CD4-positive, alpha-beta T cell (primary cell): ENCODE data around the gene SUGP2. TPM values are rescaled to one million over a fixed set of nuclear protein-coding genes. Genes with fewer than 3 reads are reported as not detected.

ENCODE experiments used
- ATAC-seq: fragments of 200-7000 bp; cut with Tn5 transposase; one replicate; pipeline ENCODE4 v1.10.0; 2022; ENCODE audit warnings: mild to moderate bottlenecking; ENCODE audit not compliant: poor library complexity
- CTCF ChIA-PET: fragments of 350-600 bp; sonication (Branson Sonifier 250); formaldehyde crosslinking; loops from one replicate; lab custom pipeline; 2021; ENCODE audit warnings: antibody characterized with exemption, inconsistent platforms; lab: Charles Lee
- POLR2A ChIA-PET: fragments of 350-600 bp; sonication (Branson Sonifier 250); formaldehyde crosslinking; loops from one replicate; lab custom pipeline; 2021; ENCODE audit warnings: antibody characterized with exemption, inconsistent platforms; lab: Charles Lee
- DNase-seq, 14 experiments: peaks; one replicate each; pipeline ENCODE4 v3.0.0-alpha.2; 2013 to 2020; ENCODE audit warnings: mixed read lengths in 2 of 14
- H3K27ac ChIP-seq, 2 donors: one replicate each; pipeline versions ENCODE4 v1.5.1 to v1.7.0; 2013; ENCODE audit warnings: low read length in 2 of 2, low read depth in 1 of 2, mild to moderate bottlenecking in 1 of 2
- H3K27me3 ChIP-seq, 2 experiments: 1 replicate in 1 of 2; 2 replicates in 1 of 2; pipeline versions ENCODE4 v1.6.1 to v1.7.0; 2013; ENCODE audit warnings: low read length in 2 of 2, control low read depth in 1 of 2, mild to moderate bottlenecking in 1 of 2, moderate library complexity in 1 of 2; ENCODE audit not compliant: insufficient read depth in 2 of 2, control insufficient read depth in 1 of 2
- H3K36me3 ChIP-seq: one replicate; pipeline ENCODE4 v1.6.1; 2013; ENCODE audit warnings: low read length, control low read depth; ENCODE audit not compliant: insufficient read depth
- H3K4me1 ChIP-seq: one replicate; pipeline ENCODE4 v1.6.1; 2013; ENCODE audit warnings: low read length, control low read depth; ENCODE audit not compliant: insufficient read depth
- H3K4me3 ChIP-seq: one replicate; pipeline ENCODE4 v1.5.1; 2013; ENCODE audit warnings: mild to moderate bottlenecking, low read length, moderate library complexity
- H3K9me3 ChIP-seq, 2 experiments: 1 replicate in 1 of 2; 2 replicates in 1 of 2; pipeline versions ENCODE4 v1.6.1 to v1.7.0; 2013; ENCODE audit warnings: low read length in 2 of 2, mild to moderate bottlenecking in 2 of 2, control low read depth in 1 of 2, moderate library complexity in 1 of 2; ENCODE audit not compliant: control insufficient read depth in 1 of 2, insufficient read depth in 1 of 2
- H3K27ac Mint-ChIP-seq: one replicate; pipeline ENCODE4 v1.8.0; 2020; ENCODE audit warnings: mixed read lengths
- H3K27me3 Mint-ChIP-seq: one replicate; pipeline ENCODE4 v1.8.0; 2021; ENCODE audit warnings: mixed read lengths
- H3K36me3 Mint-ChIP-seq: one replicate; pipeline ENCODE4 v1.8.0; 2021; ENCODE audit warnings: low read depth, mixed read lengths
- H3K4me1 Mint-ChIP-seq: one replicate; pipeline ENCODE4 v1.8.0; 2021; ENCODE audit warnings: low read depth, mixed read lengths
- H3K4me3 Mint-ChIP-seq: one replicate; pipeline ENCODE4 v1.8.0; 2020; ENCODE audit warnings: mild to moderate bottlenecking, mixed read lengths
- H3K9me3 Mint-ChIP-seq: one replicate; pipeline ENCODE4 v1.8.0; 2020; ENCODE audit warnings: mixed read lengths
- CTCF ChIP-seq: fragments of 200-600 bp; IDR thresholded peaks from one replicate; pipeline ENCODE4 v1.8.0; 2022; ENCODE audit warnings: antibody characterized with exemption, mild to moderate bottlenecking
- intact Hi-C, 2 experiments: fragments of 100-400 bp; cut with DNase I in 1 of 2; cut with micrococcal nuclease in 1 of 2; formaldehyde crosslinking; loops; one replicate each; pipeline versions ENCODE4 v1.15.1 to v1.9.0; 2023 to 2025; cut with DNase I, micrococcal nuclease
- total RNA-seq, 174 experiments: library from RNA in 2 of 174; stranded (reverse) in 2 of 174; gene quantifications; one replicate each; pipeline ENCODE4 v1.2.3 and lab custom pipeline; 2021 to 2026

Gene SUGP2
- total RNA-seq, 2 experiments from 2014 or later, result 106 to 110 TPM

- DNase-seq (no peak), ATAC-seq (no peak)
- Mint-ChIP-seq H3K27me3 (peaks cover 11% of the 10 kb centered on the region), H3K27ac (no peak overlapping the region), H3K36me3 (no peaks in the 10 kb centered on the region), H3K9me3 (no peaks in the 10 kb centered on the region), H3K4me3 (no peak overlapping the region), H3K4me1 (peaks cover 11% of the 10 kb centered on the region)
- Histone ChIP-seq H3K4me3 (no peak overlapping the region), H3K27ac (no peak overlapping the region), H3K9me3 (peaks cover 0 to 3% of the 10 kb centered on the region in 2 experiments), H3K4me1 (peaks cover 14% of the 10 kb centered on the region), H3K27me3 (peaks cover 3% of the 10 kb centered on the region in 2 experiments), H3K36me3 (no peaks in the 10 kb centered on the region)
- CTCF ChIA-PET, result no interaction called here
- POLR2A ChIA-PET, result no interaction called here
- TF ChIP-seq CTCF, result no peak
- intact Hi-C loops, result no loop called here
These were observed 67.0 kb downstream of the SUGP2 start for GRCh38 chr19:18966307-18966706.

- Mint-ChIP-seq H3K9me3 (no peaks in the 10 kb centered on the region), H3K4me1 (peaks cover 12% of the 10 kb centered on the region), H3K36me3 (no peaks in the 10 kb centered on the region), H3K27ac (no peak overlapping the region), H3K27me3 (peaks cover 9% of the 10 kb centered on the region), H3K4me3 (no peak overlapping the region)
- Histone ChIP-seq H3K4me3 (no peak overlapping the region), H3K36me3 (no peaks in the 10 kb centered on the region), H3K9me3 (peaks cover 0 to 3% of the 10 kb centered on the region in 2 experiments), H3K27me3 (peaks cover 3% of the 10 kb centered on the region in 2 experiments), H3K27ac (no peak overlapping the region), H3K4me1 (peaks cover 14% of the 10 kb centered on the region)
- ATAC-seq, result no peak
- TF ChIP-seq CTCF, result no peak
- POLR2A ChIA-PET, result no interaction called here
- DNase-seq, result no peak
- intact Hi-C loops, result no loop called here
- CTCF ChIA-PET, result no interaction called here
These were observed 69.2 kb downstream of the SUGP2 start for GRCh38 chr19:18964121-18964520.

- H3K27me3 ChIP-seq, result peaks cover 3% of the 10 kb centered on the region in 2 experiments
- ATAC-seq, result peak; percentile 77
- Mint-ChIP-seq H3K27me3 (peaks cover 9% of the 10 kb centered on the region), H3K4me1 (peaks cover 12% of the 10 kb centered on the region), H3K9me3 (no peaks in the 10 kb centered on the region), H3K4me3 (no peak overlapping the region), H3K27ac (no peak overlapping the region), H3K36me3 (no peaks in the 10 kb centered on the region)
- CTCF ChIA-PET, result no interaction called here
- H3K4me1 ChIP-seq, result peaks cover 11% of the 10 kb centered on the region
- peak in 6 of 14 experiments; percentile 8 to 41 (median 21) for DNase-seq
- no peak overlapping the region for H3K27ac ChIP-seq
- intact Hi-C loops, result no loop called here
- H3K36me3 ChIP-seq, result no peaks in the 10 kb centered on the region
- no peak for TF ChIP-seq CTCF
- H3K9me3 ChIP-seq, result no peaks in the 10 kb centered on the region
- POLR2A ChIA-PET, result no interaction called here
- no peak overlapping the region for H3K4me3 ChIP-seq
These were observed 71.3 kb downstream of the SUGP2 start for GRCh38 chr19:18961767-18962620.
